GM13976 (cell line): ENCODE measurements around the gene ABLIM3.

ENCODE experiments used
- DNase-seq: peaks from one replicate; pipeline ENCODE4 v3.0.0; 2012; ENCODE audit warnings: low spot score
- CTCF ChIP-seq: IDR thresholded peaks from 2 replicates; pipeline ENCODE4 v1.5.1; 2012; ENCODE audit warnings: borderline replicate concordance, mild to moderate bottlenecking; ENCODE audit not compliant: insufficient read depth; ENCODE audit errors: extremely low read depth, missing control alignments, control extremely low read depth
- in situ Hi-C: fragments of 300-500 bp; cut with MboI; formaldehyde crosslinking; loops from one replicate; pipeline ENCODE4 v1.12.0; 2022; ENCODE audit warnings: low sequenced_read_pairs, mixed read lengths, inconsistent platforms; ENCODE audit not compliant: unreplicated experiment

ABLIM3 gene

GRCh38 chr5:149195962-149196361 is 54.7 kb downstream of the ABLIM3 start:
- no peak for DNase-seq
- no peak for TF ChIP-seq CTCF
- in situ Hi-C loops = no loop called here

GRCh38 chr5:149198148-149198547 is 56.9 kb downstream of the ABLIM3 start:
- in situ Hi-C loops = no loop called here
- DNase-seq = no peak
- TF ChIP-seq CTCF = no peak

- DNase-seq = no peak
- in situ Hi-C loops = no loop called here
- no peak for TF ChIP-seq CTCF
Measured at GRCh38 chr5:149200355-149200754, 59.1 kb downstream of the ABLIM3 start.

- DNase-seq = no peak
- TF ChIP-seq CTCF = no peak
- in situ Hi-C loops = no loop called here
Measured at GRCh38 chr5:149201121-149201637, 59.9 kb downstream of the ABLIM3 start.

- no peak for TF ChIP-seq CTCF
- in situ Hi-C loops = no loop called here
- DNase-seq = no peak
Measured at GRCh38 chr5:149202910-149203451, 61.7 kb downstream of the ABLIM3 start.

GRCh38 chr5:149203921-149204441 is 62.7 kb downstream of the ABLIM3 start:
- no peak for DNase-seq
- no peak for TF ChIP-seq CTCF
- in situ Hi-C loops = no loop called here
